CD4-positive, alpha-beta T cell treated with Interleukin-2 at 100 ng/mL for 4 hours (primary cell): ENCODE results near the gene ZNF516.

Source experiments
- DNase-seq: peaks from one replicate; pipeline ENCODE4 v3.0.0-alpha.2; 2020; ENCODE audit warnings: low spot score

The ZNF516 gene

GRCh38 chr18:76467371-76468190, 27.5 kb downstream of the ZNF516 start:
- DNase-seq = no peak

- DNase-seq = no peak
Measured at GRCh38 chr18:76466410-76466991, 28.5 kb downstream of the ZNF516 start.

- DNase-seq = no peak
Measured at GRCh38 chr18:76465630-76466409, 29.2 kb downstream of the ZNF516 start.

- DNase-seq = no peak
Measured at GRCh38 chr18:76464281-76465259, 30.5 kb downstream of the ZNF516 start.

DNA sequence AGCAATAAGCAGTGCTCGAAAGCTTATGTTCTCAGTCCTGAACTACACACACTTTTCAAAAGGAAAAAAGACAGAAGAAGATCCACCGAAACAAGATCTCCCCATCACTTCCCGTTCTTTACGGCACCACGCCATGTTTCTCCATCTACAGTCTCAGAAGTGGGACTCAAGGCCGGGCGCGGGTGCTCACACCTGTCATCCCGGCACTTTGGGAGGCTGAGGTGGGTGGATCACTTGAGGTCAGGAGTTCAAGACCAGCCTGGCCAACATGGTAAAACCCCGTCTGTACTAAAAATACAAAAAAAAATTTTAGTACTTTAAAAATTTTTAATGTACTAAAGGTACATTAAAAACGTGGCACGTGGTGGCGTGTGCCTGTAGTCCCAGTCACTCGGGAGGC, 31.2 kb downstream of the ZNF516 start:
- no peak for DNase-seq

DNA sequence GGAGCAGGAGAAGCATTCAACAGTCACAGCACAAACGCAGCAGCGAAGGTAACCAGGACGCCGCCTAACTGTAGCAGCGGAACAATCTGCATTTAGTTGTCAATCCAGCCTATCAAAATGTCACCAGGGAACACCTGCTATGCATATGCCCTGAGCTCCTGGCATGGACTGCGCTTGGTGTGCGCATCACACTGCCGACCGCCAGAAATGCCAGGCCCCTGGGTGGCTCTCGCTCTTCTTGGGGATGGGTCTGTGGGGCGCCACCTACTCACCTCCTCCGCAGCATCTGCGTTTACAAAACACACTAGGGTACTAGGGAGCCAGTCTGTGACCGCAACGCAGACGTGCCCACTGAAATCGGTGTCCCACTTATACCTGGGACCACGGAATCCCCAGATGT, 31.7 kb downstream of the ZNF516 start:
- DNase-seq = no peak

GRCh38 chr18:76462326-76462694, 32.7 kb downstream of the ZNF516 start:
- no peak for DNase-seq

DNA sequence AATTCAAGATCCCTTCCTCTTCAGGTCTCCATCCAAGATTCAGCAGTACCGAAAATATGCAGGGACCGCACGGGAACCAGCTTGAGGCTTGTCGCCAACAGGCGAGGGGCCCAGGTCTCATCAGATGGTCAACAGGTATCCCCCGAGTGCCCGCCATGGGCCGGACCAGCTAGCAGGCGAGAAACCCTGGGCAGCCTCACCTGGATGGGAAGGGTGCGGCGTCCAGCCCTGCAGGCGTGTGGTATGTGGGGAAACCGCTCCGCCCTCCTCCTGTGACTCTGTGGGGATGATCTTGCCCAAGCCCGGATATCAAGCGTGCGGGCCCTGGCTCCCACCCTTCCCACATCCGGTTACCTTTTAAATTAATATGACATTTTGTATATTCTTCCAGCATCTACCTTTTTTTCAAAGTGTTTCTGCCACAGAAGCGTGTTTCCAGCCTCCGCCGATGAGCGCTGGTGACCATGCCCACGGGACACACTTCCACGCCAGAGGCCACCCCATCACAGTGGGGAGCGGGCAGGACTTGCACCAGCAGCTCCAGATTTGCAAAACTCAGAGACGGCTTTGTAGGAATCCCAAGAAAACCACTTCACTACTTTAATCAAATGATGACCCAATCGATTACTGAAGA, 33.2 kb downstream of the ZNF516 start:
- no peak for DNase-seq

DNA sequence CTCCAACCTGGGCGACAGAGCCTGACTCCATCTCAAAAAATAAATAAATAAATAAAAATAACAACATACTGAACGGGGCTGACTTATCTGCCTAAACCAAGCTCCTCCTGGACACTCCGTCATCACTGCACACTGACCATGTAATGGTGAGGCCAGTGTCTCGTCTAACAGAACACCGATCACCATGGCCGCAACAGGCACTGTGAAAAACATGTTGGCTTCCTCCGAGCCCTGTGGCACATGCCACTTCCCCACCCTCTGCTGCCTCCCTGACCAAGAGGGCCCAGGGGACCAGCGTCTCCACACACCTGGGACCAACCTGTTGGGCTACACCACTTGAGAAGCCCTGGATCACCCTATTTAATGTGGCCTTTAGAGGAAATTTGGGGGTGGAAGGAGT, 33.9 kb downstream of the ZNF516 start:
- DNase-seq = no peak

DNA sequence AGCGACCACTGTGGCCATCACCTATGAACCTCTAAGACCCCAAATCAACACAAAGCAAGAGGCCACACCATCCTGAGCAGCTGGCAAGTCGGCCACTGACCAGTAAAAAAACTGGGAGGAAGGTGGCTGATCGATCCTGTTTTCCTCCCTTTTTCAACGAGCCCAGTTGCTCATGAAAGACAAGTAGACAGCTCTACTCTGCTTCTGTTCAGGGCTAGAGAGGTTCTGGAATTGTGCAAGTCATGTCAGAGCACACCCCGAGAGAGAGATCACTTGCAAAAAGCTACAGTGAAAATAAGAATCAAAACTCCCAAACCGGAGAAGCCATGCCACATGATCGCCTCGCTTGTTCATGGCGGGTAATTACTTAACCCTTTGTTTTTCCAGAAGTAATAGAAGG, 34.6 kb downstream of the ZNF516 start:
- DNase-seq = no peak

DNA sequence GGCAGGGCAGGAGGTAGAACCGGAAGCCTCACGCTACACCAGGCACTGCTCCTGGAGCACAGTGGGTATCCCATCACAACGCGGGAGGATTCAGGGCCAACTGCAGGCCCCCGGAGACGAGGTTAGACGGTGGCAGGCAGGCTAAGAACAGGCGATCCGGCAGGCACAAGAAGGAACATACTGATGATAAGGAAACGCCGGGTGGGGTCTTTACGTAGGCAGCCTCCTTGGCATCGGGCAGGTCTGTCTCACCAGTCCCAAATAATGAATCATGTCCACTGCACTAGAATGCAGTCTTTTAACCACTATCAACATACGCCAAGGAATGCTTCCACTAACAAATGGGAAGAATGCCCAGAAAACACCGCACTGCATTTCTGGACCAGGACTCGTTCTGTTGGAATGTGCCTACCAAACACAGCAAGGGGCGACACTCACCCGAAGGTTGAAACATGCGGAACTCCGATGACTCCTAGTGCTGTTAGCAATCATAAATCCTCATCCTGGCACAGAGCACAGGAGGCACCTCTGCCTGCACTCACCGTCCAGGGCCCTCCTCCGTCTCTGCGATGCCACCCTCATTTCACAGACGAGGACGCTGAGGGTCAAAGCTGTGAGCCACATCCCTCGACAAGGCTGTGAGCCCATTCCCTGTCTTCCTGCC, 35.2 kb downstream of the ZNF516 start:
- DNase-seq = no peak

DNA sequence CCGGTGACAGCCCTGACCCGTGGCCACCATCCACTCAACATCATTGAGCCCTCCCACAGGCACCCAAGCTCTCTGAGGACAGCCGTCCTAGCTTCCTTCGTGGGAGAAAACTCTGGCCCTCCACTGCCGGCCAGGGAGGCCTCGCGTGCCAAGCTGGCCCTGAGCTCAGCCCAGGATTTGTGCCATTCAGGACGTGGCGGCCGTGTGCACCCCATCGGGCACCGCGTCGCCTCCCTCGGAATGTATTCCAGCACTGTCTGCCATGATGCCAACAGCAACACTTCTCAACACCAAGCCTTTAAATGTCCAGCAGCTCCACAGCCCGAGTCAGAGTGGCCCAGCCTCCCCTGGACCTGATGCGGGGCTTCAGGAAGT, 35.7 kb downstream of the ZNF516 start:
- DNase-seq = no peak

DNA sequence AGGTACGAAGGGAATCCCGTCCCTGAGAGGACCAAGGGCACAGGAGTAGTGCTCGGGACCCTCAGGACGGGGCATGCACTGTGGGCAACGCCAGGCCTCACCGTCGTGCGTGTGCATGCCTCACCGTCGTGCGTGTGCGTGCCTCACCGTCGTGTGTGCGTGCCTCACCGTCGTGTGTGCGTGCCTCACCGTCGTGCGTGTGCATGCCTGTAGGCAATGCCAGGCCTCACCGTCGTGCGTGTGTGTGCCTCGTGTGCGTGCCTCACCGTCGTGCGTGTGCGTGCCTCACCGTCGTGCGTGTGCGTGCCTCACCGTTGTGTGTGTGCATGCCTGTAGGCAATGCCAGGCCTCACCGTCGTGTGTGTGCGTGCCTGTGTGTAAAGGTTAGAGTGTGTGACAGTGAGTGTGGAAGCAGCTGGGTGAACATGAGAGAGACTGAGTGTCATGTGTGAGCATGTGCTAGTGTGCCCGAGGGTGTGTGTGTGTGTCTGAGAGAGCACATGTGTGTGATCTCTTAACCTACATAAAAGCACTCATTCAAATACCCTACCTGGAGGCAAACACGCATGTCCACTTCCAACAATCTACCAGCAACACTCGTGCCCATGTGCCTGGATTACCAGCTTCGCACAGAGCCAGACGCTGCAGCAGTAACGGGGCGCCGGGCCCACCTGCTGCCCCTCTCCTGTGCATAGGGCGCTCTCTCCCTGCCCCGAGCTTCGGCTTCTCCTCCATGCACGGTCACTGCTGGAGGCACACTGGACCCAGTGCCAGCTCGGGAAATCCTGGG, 36.3 kb downstream of the ZNF516 start:
- DNase-seq = no peak

GRCh38 chr18:76457957-76458356, 37.1 kb downstream of the ZNF516 start:
- DNase-seq = no peak

GRCh38 chr18:76457475-76457874, 37.6 kb downstream of the ZNF516 start:
- no peak for DNase-seq

DNA sequence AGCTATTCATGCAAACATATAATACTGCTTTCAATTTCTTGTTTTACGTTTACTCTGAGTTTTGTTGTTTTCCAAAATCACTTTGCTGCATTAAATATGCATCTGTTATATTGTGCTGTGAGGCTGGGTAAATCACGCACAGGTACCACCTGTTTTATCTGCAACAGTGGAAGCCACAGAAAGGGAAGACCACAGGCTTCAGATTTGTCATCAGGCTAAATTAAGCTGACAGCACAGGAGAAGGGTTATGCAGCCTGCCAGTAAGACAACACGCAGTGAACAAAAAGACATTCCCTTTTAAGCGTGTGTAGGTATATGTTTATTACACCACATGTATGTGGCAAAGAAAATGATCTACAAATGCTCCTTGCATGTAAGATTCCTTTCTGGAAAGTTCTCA, 38.2 kb downstream of the ZNF516 start:
- DNase-seq = no peak

GRCh38 chr18:76456018-76456750, 38.9 kb downstream of the ZNF516 start:
- DNase-seq = no peak

DNA sequence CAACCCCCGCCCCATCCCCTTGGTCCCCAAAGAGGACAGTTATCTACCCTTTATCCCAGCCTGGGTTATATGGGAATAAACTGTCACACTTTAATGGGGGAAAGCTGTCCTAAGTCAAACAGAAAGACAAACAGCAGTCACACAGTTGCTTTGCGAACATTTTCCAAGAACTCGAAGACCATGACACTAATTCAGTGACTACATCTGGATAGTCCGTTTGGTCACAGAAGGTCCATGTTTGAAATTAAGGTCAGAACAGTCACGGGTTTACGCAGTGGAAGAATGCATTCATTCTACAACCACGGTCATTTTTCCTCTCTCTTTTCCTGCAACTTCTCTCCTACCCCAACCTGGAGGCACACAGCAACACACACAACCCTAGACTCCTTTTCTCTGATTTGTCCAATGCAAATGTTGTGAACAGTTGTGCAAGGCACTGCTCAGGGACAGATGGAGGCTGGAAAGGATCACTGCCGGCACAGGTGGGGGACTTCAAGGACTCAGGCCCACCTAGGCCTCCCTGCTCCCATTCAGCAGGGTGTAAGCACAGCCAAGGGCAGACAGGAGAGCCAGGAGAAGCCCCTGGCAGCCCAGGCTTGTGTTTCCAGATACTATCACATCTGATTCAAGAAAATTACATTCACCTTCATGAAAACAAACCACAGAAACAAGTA, 39.9 kb downstream of the ZNF516 start:
- no peak for DNase-seq

DNA sequence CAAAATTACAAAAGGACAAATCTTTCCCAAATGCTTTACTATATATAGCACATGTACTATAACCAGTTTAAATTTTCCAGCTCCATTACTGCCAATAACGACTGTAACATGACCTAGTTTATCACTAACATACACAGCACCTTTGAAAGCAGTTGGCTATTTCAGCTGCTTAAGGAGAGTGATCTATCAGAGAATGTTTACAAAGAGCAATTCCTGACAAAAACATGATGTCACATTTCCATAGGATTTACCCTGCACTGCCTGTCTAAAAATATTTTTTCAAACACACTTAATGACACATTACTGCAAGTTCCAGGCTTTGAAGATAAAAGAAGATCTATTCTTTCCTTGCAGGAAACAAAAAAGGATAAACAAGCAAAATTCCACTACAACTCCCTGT, 40.6 kb downstream of the ZNF516 start:
- DNase-seq = no peak
